GM10266 (cell line): Measurements from ENCODE around the gene ACOT7.

Experiments
- DNase-seq: peaks from one replicate; pipeline ENCODE4 v3.0.0; 2012; ENCODE audit errors: extremely low spot score
- CTCF ChIP-seq: IDR thresholded peaks from 2 replicates; pipeline ENCODE4 v1.5.1; 2012; ENCODE audit warnings: mild to moderate bottlenecking, low read depth; ENCODE audit not compliant: control insufficient read depth, insufficient read depth; ENCODE audit errors: missing control alignments

The ACOT7 gene

GRCh38 chr1:6248932-6249738 lies 144.4 kb downstream of the ACOT7 start:
- peak; percentile 81 for DNase-seq
- TF ChIP-seq CTCF, result no peak

DNA sequence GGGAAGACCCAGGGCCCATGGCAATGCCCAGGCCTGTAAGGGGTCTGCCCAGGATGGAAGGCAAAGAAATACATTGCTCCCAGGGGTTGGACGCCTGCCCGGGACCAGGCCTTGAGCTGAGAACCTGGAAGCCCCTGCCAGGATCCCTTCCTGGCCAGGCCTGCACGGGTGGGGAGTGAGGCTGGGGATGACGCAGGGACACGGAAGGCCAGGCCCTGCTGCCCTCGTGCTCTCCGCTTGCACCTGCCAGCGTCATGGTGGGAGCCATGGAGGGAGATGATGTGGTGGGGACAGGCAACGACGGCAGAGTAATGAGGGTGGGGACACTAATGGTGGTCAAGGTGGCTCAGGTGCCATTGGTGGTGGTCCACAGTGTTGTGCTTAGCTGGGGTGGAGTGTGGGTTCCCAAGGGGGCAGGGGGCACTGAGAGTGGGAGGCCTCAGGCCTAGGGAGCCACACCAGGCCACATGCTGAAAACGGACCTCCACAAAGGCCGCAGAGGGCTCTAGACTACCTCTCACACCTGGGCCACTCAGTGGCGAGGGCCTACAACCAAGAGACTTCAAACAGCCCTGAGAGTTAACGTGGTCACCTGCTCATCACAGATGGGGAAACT lies 145.3 kb downstream of the ACOT7 start:
- no peak for TF ChIP-seq CTCF
- DNase-seq, result no peak

- TF ChIP-seq CTCF, result no peak
- DNase-seq, result no peak
Measured at GRCh38 chr1:6247651-6248050, 145.9 kb downstream of the ACOT7 start.

DNA sequence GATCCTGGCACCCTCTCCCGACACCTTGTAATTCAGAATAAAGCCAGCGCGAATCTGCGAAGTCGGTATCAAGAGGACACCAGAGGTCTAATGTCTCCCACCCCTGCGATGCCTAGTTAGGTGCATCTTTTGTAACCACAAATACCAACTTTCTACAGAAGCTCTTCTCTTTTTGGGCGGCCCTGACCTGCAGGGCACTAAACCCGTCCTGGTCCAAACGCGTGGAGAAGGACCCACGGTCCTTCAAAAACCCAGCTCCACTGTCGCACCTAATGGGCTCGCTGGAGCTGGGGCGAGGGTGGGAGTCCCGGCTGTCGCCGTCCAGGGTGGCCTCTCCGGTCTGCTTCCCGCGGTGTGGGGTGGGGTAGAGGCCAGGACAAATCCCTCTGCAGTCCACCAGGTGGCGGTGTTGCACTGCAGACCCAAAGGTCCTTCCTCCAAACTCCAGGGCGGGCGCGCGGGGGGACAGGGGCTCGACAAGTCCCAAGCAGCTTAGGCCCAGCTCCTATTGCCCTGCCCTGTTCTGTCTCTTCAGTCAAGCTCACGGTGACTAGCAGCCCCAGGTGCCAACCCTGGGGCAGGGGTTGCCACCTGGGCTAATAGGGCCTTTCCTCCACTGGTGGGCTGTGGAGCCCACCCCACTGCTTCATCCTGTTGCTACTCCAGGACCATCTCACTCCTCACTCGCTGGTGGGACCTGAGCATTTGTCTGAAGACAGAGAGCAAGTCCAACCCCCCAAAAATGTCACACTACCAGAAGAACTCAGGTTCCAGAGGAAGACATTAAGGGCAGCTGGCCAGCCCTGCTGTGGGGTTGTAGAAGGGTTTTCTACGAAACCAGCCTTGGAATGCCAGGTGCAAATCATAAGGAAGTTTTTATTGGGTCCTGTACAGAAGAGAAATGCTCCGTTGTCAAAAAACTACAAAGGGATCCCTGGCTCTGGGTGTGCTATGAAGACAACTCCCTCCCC lies 146.8 kb downstream of the ACOT7 start:
- peak; percentile 90 for TF ChIP-seq CTCF
- peak; percentile 93 for DNase-seq

DNA sequence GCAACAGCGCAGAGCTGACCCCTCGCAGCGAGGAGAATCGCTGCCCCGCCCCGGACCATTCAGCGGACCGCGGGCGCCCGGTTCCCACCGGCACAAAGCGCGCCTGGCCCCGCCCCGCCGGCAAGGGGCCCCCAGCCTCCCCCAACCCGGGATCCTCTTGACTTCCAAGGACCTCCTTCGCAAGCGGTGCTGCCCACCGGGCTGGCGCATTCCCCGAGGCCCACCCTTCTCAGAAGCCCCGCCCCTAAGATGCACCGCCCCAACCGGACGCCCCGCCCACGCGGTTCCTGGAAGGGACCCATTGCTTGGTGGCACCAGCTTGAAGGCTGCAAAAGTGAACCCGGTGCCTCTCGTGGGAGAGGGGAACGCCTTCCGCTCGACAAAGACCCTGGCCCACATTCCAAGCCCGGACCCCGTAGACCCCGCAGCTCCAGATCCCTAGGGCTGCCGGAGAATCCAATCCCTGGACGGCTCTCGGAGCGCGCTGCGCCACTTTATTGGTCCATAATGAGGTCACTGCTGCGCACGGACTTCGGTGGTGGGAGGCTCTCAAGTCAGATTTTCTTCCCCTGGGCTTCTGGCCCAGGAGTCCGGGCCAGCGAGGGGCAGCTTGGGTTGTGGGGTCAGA lies 147.6 kb downstream of the ACOT7 start:
- DNase-seq, result peak; percentile 83
- peak; percentile 0 for TF ChIP-seq CTCF

DNA sequence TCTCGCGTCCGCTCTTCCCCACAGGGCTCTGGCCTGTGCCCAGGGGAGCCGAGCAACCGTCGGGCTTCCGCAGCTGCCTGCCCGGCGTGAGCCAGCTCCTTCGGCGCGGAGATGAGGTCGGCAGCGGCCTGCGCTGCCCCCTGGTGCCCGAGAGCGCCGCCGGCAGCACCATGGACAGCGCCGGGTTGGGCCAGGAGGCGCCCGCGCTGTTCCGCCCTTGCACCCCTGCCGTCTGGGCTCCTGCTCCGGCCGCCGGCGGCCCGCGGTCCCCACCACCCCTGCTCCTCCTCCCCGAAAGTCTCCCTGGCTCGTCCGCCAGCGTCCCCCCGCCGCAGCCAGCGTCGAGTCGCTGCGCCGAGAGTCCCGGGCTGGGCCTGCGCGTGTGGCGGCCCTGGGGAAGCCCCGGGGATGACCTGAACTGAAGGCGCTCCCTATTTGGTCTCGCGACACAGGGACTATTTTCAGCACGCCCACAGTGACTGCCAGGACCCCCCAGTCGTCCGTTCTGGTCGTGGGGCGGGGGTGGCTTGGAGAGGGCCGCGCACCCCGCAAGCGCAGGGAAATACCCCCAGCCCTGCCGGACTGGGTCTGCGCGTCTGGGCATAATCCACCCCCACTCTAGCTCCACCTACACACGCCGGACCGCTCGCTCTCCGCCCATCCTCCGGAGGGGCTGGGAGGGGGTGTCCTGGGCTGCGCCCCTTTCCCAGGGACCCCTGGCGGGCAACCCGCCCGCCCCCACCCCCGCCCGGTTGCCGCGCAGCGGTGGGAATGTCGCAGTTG lies 148.3 kb downstream of the ACOT7 start:
- peak; percentile 95 for TF ChIP-seq CTCF
- DNase-seq, result peak; percentile 94
